ENCODE data around the gene FBXO31.

Gene FBXO31

DNA sequence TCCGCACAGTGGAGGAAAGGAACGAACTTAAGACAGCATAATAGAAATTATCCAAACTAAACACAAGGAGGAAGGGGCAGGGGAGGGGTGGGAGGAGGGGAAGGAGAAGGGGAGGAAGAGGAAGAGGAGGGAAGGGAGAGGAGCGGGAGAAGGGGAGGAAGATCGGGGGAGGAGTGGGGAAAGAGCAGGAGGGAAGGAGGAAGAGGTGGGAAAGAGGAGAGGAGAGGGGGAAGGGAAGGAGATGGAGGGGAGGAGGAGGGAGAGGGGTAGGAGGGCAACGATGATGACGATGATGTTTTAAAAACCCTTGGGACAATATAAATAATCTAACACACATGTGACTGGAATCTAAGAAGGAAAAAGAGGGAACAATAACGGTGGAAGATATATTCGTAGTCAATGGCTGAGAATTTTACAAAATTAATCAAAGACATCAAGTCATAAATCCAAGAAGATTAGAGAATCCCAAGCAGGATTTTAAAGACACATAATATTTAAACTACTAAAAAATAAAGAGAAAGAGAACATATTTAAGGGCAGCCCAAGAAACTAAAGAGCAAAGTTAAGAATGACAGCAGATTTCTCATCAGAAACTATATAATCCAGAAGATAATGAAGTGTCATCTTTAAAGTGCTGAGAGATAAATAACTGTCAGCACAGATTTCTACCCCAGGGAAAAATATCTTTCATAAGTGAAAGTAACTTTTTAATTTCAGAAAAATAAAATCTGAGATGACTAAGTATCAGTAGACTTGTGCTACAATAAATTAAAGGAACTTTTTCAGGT is 96.5 kb downstream of the FBXO31 start:
- H3K4me1 ChIP-seq (ENCODE audit: control insufficient read depth, insufficient read depth, low read length), result no peaks in the 10 kb centered on the region
- no peak overlapping the region for H3K4me2 ChIP-seq (ENCODE audit: low read length)
- H3K27me3 ChIP-seq (ENCODE audit: control insufficient read depth, insufficient read depth, low read length), result no peaks in the 10 kb centered on the region
- H3K9ac ChIP-seq (ENCODE audit: low read depth, low read length), result no peak overlapping the region
- H3K4me3 ChIP-seq (ENCODE audit: low read length), result no peak overlapping the region
- H3K36me3 ChIP-seq (ENCODE audit: insufficient read depth, low read length), result no peaks in the 10 kb centered on the region
- H3K9me3 ChIP-seq (replicated peaks; ENCODE audit: low read length), result no peaks in the 10 kb centered on the region

DNA sequence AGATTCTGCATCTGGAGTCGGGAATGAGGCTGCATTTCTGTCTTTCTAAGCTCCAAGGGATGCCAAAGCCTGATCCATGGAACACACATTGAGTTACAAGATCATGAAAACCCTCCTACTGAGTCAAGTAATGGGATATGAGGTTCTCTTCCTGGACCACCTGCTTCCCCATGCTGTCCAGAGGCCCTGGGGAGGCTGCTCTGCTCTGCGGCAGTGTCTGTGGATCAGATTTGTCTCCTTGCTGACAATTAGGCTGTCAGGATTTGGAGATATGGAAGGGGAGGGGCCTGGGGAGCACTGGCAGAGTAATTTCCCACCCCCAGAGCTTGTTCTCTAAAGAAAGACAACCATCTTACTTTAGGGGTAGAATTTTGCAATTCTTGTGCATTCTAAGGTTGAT is 99.4 kb downstream of the FBXO31 start:
- no peaks in the 10 kb centered on the region for H3K27me3 ChIP-seq (ENCODE audit: control insufficient read depth, insufficient read depth, low read length)
- H3K4me1 ChIP-seq (ENCODE audit: control insufficient read depth, insufficient read depth, low read length), result no peaks in the 10 kb centered on the region
- H3K9me3 ChIP-seq (replicated peaks; ENCODE audit: low read length), result no peaks in the 10 kb centered on the region
- H3K36me3 ChIP-seq (ENCODE audit: insufficient read depth, low read length), result no peaks in the 10 kb centered on the region
- no peak overlapping the region for H3K4me2 ChIP-seq (ENCODE audit: low read length)
- H3K9ac ChIP-seq (ENCODE audit: low read depth, low read length), result no peak overlapping the region
- H3K4me3 ChIP-seq (ENCODE audit: low read length), result no peak overlapping the region

DNA sequence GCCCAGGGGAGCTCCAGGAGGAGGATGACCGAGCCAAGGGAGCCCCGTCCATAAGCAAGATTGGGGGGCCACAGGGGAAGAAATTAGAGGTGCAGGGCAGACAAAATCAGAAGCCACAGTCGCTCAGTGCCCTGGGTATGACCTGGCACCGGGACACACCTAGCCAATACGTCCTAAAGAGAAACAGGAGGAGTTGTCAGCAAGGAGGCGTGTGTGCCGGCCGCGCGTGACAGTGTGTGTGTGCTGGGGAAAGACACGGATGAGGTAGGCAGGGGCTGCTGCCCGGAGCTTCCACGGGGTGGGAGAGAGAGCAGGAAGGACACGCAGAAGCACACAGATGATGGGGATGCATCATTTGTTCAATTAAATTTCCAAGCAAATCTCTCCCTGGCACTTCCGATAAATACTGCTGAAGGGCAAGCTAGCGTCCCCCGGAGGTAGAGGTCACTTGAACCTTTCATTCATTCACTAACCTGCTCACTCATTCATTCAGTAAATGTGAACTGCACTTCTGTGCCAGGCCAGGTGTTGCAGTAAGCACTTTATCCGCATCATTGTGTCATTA is 104.4 kb downstream of the FBXO31 start:
- H3K4me2 ChIP-seq (ENCODE audit: low read length), result peak overlapping the region; percentile 68
- no peaks in the 10 kb centered on the region for H3K36me3 ChIP-seq (ENCODE audit: insufficient read depth, low read length)
- no peaks in the 10 kb centered on the region for H3K4me1 ChIP-seq (ENCODE audit: control insufficient read depth, insufficient read depth, low read length)
- H3K4me3 ChIP-seq (ENCODE audit: low read length), result no peak overlapping the region
- H3K9me3 ChIP-seq (replicated peaks; ENCODE audit: low read length), result no peaks in the 10 kb centered on the region
- H3K27me3 ChIP-seq (ENCODE audit: control insufficient read depth, insufficient read depth, low read length), result no peaks in the 10 kb centered on the region
- H3K9ac ChIP-seq (ENCODE audit: low read depth, low read length), result no peak overlapping the region

DNA sequence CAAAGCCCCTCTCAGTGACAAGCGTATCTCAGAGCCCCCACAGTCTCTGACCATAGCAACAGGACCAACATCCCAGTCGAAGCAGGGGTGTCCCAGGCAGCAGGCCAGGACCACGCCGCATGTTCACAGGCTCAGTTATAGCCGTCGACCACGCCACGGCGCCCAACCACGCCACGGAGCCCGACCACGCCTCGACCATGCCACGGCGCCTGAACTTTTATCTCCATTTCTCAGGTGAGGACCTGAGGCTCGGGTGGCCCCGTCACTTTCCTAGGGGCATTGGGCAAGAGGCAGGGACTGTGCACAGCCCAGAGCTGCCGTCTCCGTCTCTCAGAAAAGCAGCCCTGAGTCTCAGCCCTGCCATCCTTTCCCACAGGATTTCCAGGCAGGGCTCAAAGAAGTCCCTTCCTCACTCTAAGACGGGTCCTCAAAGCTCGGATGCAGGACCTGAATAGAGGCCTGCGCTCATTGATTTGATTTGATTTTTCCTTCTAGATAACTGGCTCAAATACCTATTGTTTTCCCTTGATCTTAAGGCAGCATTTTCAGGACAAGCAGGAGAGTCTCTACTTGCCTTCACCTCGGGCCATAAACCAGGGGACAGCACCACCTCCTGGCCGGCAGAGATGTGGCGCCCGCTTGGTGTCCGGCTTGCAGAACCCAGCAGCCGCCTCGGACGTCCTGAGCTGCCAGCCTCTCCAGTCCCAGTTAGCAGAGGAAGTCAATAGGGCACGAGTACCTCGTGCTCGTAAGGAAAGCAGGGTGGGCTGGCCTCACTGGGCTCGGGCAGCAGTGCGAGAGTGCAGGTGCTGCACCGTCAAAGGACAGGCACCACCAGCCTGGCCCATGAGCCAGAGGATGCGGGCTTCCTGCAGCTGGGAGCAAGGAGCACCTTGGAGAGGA is 105.1 kb downstream of the FBXO31 start:
- Histone ChIP-seq H3K9ac (ENCODE audit: low read depth, low read length) (no peak overlapping the region), H3K4me2 (ENCODE audit: low read length) (peak overlapping the region; percentile 68)

More for the DNA sequence above, 105.1 kb downstream of the FBXO31 start:
- Histone ChIP-seq H3K4me3 (ENCODE audit: low read length) (no peak overlapping the region), H3K9me3 (replicated peaks; ENCODE audit: low read length) (no peaks in the 10 kb centered on the region), H3K4me1 (ENCODE audit: control insufficient read depth, insufficient read depth, low read length) (no peaks in the 10 kb centered on the region), H3K27me3 (ENCODE audit: control insufficient read depth, insufficient read depth, low read length) (no peaks in the 10 kb centered on the region), H3K36me3 (ENCODE audit: insufficient read depth, low read length) (no peaks in the 10 kb centered on the region)
